ENCODE results near the gene ELAVL1. TPM values are rescaled to one million over a fixed set of nuclear protein-coding genes. Genes with fewer than 3 reads are reported as not detected.

The ELAVL1 gene
- total and polyA plus RNA-seq, 9 of the 15 experiments (the other 6 are each of a cell fraction or from before 2014, with no cell fraction given), result 4.3 to 172 (median 69.2) TPM

- in situ Hi-C loops (cut with MboI) (no loop called here), intact Hi-C loops (cut with micrococcal nuclease) (no loop called here)
- Histone ChIP-seq H3K9me3 (replicated peaks; ENCODE audit: control insufficient read depth, insufficient read depth, low read depth, low read length) (no peaks in the 10 kb centered on the region), H3K36me3 (ENCODE audit: control insufficient read depth, insufficient read depth, low read length) (peaks cover 94% of the 10 kb centered on the region; the same call in 2 of the 3 replicates), H3K4me1 (replicated peaks in 1 of 2; ENCODE audit: control insufficient read depth in 2 of 2, insufficient read depth in 2 of 2, low read length in 2 of 2) (peaks cover 0 to 4% of the 10 kb centered on the region in 2 experiments; a peak in 2 of 5 replicates), H3K9ac (ENCODE audit: insufficient read depth in 1 of 2, low read depth in 2 of 2, low read length in 2 of 2) (peak overlapping the region in 1 of 2 experiments; percentile 20; a peak in 1 of 4 replicates), H3K27ac (ENCODE audit: extremely low read depth, low read depth, low read length) (no peak overlapping the region), H3K4me2 (ENCODE audit: insufficient read depth, low read length) (no peak overlapping the region), H3K9me1 (ENCODE audit: control insufficient read depth, insufficient read depth, low read length) (no peaks in the 10 kb centered on the region), H3K79me2 (ENCODE audit: control insufficient read depth, insufficient read depth, low read length) (no peaks in the 10 kb centered on the region), H4K20me1 (replicated peaks; ENCODE audit: control insufficient read depth, insufficient read depth, low read length) (no peaks in the 10 kb centered on the region), H3K27me3 (ENCODE audit: control insufficient read depth in 2 of 2, insufficient read depth in 2 of 2, low read length in 2 of 2) (no peaks in the 10 kb centered on the region), H2AFZ (ENCODE audit: low read depth, low read length) (no peak overlapping the region), H3K4me3 (no peak overlapping the region)
- DNase-seq (ENCODE audit: extremely low read depth in 1 of 4, low spot score in 3 of 4), result no peak
- POLR2A ChIA-PET, result no interaction called here
- 97% methylated on average over 12 of the region's 12 CpGs for WGBS (ENCODE audit: insufficient coverage, low coverage, missing lambda C conversion rate)
- no peak for ATAC-seq
- FAIRE-seq, result no peak
- TF ChIP-seq ZNF121 (CRISPR knock-in tag; conservative IDR thresholded peaks at IDR 0.05) (peak; percentile 73; the same call in 1 of the 2 replicates), ZNF436 (CRISPR knock-in tag; IDR thresholded peaks at IDR 0.05) (no peak)
- TF ChIP-seq, protein P1, sequence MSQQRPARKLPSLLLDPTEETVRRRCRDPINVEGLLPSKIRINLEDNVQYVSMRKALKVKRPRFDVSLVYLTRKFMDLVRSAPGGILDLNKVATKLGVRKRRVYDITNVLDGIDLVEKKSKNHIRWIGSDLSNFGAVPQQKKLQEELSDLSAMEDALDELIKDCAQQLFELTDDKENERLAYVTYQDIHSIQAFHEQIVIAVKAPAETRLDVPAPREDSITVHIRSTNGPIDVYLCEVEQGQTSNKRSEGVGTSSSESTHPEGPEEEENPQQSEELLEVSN (IDR thresholded peaks at IDR 0.05; ENCODE audit: borderline replicate concordance in 1 of 2, extremely low read depth in 1 of 2, insufficient read depth in 1 of 2, insufficient read length in 1 of 2, low read depth in 1 of 2, low read length in 1 of 2, poor library complexity in 1 of 2, severe bottlenecking in 1 of 2), result no peak
- no TSS peak for BruUV-seq (replicated peaks)
- CTCF ChIA-PET (ENCODE audit: low intra/inter-chr PET ratio), result no interaction called here
These were observed 39.3 kb downstream of the ELAVL1 start for GRCh38 chr19:7965921-7966665.
